Measurements from ENCODE around the gene CFAP53. TPM values are rescaled to one million over a fixed set of nuclear protein-coding genes. Genes with fewer than 3 reads are reported as not detected.
"Not testable (repeated sequence)": the region's sequence is repeated elsewhere in the genome, so short reads cannot be mapped to it uniquely, and the experiment has no call there.

The CFAP53 gene
- polyA plus RNA-seq, 1 of the 3 experiments (the other 2 are of a cell fraction) = 1.6 TPM

DNA sequence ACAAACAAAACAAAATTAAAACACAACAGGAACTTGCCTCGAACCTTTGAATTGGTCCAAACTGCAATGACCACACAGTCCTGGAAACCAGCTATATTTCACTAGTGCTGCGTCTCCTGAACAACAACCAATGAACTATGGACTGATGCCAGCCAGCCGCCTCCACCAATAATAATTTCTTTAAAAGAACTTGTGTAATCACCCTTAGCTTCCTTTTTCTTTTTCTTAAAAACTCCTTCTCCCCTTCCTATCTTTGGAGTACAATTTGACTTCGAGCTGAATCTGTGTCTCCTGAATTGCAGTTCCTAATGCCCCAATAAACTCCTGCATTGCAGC lies 22.8 kb upstream of the CFAP53 start:
- peak overlapping the region; percentile 58; the same call in 1 of the 2 replicates for H2AFZ ChIP-seq (ENCODE audit: low read depth)
- H3F3A ChIP-seq (replicated peaks; ENCODE audit: insufficient read depth) = no peaks in the 10 kb centered on the region
- H3K9ac ChIP-seq = no peak overlapping the region
- no peak overlapping the region for H3K4me2 ChIP-seq
- POLR2A ChIA-PET = no interaction called here
- no peaks in the 10 kb centered on the region for H3K9me3 ChIP-seq
- H3K4me1 ChIP-seq (ENCODE audit: control insufficient read depth in 1 of 2, insufficient read depth in 2 of 2, low read depth in 1 of 2, low read length in 1 of 2) = peaks cover 0 to 9% of the 10 kb centered on the region in 2 experiments; a peak in 1 of 4 replicates
- no peak overlapping the region for H3K4me3 ChIP-seq (ENCODE audit: low read depth in 2 of 2, low read length in 1 of 2)
- no peak for DNase-seq
- peaks cover 18% of the 10 kb centered on the region; the same call in 1 of the 2 replicates for H3K79me2 ChIP-seq (ENCODE audit: insufficient read depth)
- no peak for TF ChIP-seq RFX5 (IDR thresholded peaks at IDR 0.05; ENCODE audit: low read length)
- TF ChIP-seq CHD2 (IDR thresholded peaks at IDR 0.05; ENCODE audit: low read length, partially characterized antibody) = no peak
- no peaks in the 10 kb centered on the region for H3K9me2 ChIP-seq
- CTCF ChIA-PET = interaction anchor here (0.7 to 2.0 kb wide), 2 partner anchors 68 to 802 kb away, joined by 3 to 9 read pairs; partner anchors contain the start of gene C18orf32
- no peaks in the 10 kb centered on the region for H4K20me1 ChIP-seq (ENCODE audit: insufficient read depth)
- peaks cover 0 to 20% of the 10 kb centered on the region in 2 experiments for H3K36me3 ChIP-seq (replicated peaks in 1 of 2; ENCODE audit: control insufficient read depth in 1 of 2, insufficient read depth in 2 of 2, low read length in 1 of 2)
- 90% methylated on average over 4 of the region's 4 CpGs for WGBS (ENCODE audit: low lambda C conversion rate)
- no peaks in the 10 kb centered on the region for H3K27me3 ChIP-seq (ENCODE audit: insufficient read depth)
- H3K27ac ChIP-seq (ENCODE audit: low read depth in 2 of 2, low read length in 1 of 2) = no peak overlapping the region

DNA sequence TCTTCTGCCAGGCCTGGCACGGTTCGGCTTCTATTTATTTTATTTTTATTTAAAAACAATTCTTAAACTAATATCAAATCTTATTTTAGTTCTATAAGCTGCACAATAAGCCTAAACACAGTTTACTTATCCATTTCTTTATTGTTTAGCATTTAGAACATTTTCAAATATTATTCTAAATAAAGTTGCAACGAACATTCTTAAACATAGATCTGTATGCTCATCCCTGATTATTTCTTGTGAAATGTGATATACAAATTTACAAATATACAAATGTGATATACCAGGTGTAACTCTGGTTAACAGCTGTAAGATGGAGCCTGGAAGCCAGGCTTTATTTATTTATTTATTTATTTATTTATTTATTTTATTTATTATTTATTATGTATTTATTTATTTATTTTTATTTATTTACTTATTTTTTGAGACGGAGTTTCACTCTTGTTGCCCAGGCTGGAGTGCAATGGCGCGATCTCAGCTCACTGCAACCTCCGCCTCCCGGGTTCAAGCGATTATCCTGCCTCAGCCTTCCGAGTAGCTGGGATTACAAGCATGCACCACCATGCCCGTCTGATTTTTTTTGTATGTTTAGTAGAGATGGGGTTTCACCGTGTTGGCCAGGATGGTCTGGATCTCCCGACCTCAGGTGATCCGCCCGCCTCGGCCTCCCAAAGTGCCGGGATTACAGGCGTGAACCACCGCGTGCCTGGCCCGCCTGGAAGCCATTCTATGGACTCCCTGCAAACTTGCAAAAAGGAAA lies 22.2 kb upstream of the CFAP53 start:
- H3K4me1 ChIP-seq (ENCODE audit: control insufficient read depth in 1 of 2, insufficient read depth in 2 of 2, low read depth in 1 of 2, low read length in 1 of 2); DNase-seq; H3K27me3 ChIP-seq (ENCODE audit: insufficient read depth); H3K9ac ChIP-seq; H3K9me3 ChIP-seq; POLR2A ChIA-PET; H3F3A ChIP-seq (replicated peaks; ENCODE audit: insufficient read depth); H4K20me1 ChIP-seq (ENCODE audit: insufficient read depth); H3K9me2 ChIP-seq: not testable (repeated sequence)
- H3K79me2 ChIP-seq (ENCODE audit: insufficient read depth) = peaks cover 18% of the 10 kb centered on the region; the same call in 1 of the 2 replicates
- peak overlapping the region; percentile 30 to 84; a peak in 2 of 4 replicates for H3K27ac ChIP-seq (ENCODE audit: low read depth in 2 of 2, low read length in 1 of 2)
- CTCF ChIA-PET = interaction anchor here (0.7 to 2.0 kb wide), 2 partner anchors 69 to 802 kb away, joined by 3 to 9 read pairs; partner anchors contain the start of gene C18orf32
- H3K36me3 ChIP-seq (replicated peaks in 1 of 2; ENCODE audit: control insufficient read depth in 1 of 2, insufficient read depth in 2 of 2, low read length in 1 of 2) = peaks cover 0 to 25% of the 10 kb centered on the region in 2 experiments
- 75% methylated on average over 21 of the region's 21 CpGs for WGBS (ENCODE audit: low lambda C conversion rate)
- peak overlapping the region; percentile 76 for H3K4me2 ChIP-seq
- peak overlapping the region; percentile 73 to 95 for H3K4me3 ChIP-seq (ENCODE audit: low read depth in 2 of 2, low read length in 1 of 2)
- peak overlapping the region; percentile 95 for H2AFZ ChIP-seq (ENCODE audit: low read depth)

DNA sequence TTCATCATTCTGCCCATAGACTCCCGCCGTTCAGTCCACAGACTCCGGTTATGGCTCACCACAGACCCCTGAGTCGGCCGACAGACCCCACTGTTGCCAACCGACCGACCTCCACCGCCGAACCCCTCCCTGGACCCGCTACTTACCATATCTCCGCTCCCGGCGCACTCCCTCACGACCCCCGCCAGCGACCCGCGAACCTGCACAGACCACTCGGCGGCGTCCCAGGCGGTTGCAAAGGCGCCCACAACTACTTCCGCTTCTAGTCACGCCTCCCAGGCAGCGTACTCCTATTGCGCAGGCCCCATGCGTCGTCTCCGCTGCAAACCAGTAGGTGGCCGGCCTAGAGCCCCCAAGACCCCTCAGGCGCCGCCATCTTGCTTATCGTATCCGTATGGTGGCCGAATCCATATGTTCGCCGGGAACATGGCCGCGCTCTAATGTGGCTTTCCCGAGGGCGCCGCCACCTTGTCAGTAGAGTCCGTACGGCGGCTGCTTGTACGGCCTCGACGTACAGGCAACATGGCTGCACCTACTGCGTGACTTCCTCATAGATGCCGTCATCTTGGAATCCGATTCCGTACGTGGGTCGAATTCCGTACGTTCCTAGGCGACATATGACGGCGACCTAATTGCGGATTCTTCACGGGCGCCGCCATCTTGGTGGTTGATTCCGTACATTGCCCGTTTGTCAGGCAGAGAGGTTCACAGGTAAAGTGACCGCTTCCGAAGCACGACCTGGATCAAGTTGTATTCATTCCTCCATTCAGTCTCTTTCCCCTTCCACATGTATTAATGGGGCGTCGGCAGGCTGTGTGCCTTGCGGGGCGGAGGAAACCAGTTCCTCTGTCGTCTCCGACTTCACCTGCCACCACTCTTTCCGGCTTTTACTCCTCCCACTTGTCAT lies 21.4 kb upstream of the CFAP53 start, which contains the start of gene CXXC1:
Gene CXXC1, minus strand, starts transcription at position 252 of the 907 bp plus-strand sequence. Its CDS starts 103 bp downstream, at position 149.
- Histone ChIP-seq H3K79me2 (ENCODE audit: insufficient read depth) (peaks cover 18% of the 10 kb centered on the region; the same call in 1 of the 2 replicates), H3K9ac (peak within 1 kb of the TSS; percentile 69), H4K20me1 (ENCODE audit: insufficient read depth) (no peaks in the 10 kb centered on the region), H3K9me3 (no peaks in the 10 kb centered on the region), H3K4me1 (ENCODE audit: control insufficient read depth in 1 of 2, insufficient read depth in 2 of 2, low read depth in 1 of 2, low read length in 1 of 2) (peaks cover 0 to 9% of the 10 kb centered on the region in 2 experiments; a peak in 1 of 4 replicates), H3K36me3 (replicated peaks in 1 of 2; ENCODE audit: control insufficient read depth in 1 of 2, insufficient read depth in 2 of 2, low read length in 1 of 2) (peaks cover 5 to 33% of the 10 kb centered on the region in 2 experiments), H3K4me2 (peak within 1 kb of the TSS; percentile 87), H3F3A (replicated peaks; ENCODE audit: insufficient read depth) (no peaks in the 10 kb centered on the region), H3K27ac (ENCODE audit: low read depth in 2 of 2, low read length in 1 of 2) (peak within 1 kb of the TSS; percentile 57 to 84; a peak in 3 of 4 replicates), H3K27me3 (ENCODE audit: insufficient read depth) (no peaks in the 10 kb centered on the region), H3K9me2 (no peaks in the 10 kb centered on the region), H2AFZ (ENCODE audit: low read depth) (peak within 1 kb of the TSS; percentile 95), H3K4me3 (ENCODE audit: low read depth in 2 of 2, low read length in 1 of 2) (peak within 1 kb of the TSS; percentile 95 to 97)
- ChIA-PET CTCF (interaction anchor here (2.0 kb wide), 1 partner anchor 69 kb away, joined by 9 read pairs; no protein-coding TSS in a partner anchor), POLR2A (no interaction called here)
- DNase-seq = peak; percentile 93
- 1% methylated on average over 32 of the region's 76 CpGs for WGBS (ENCODE audit: low lambda C conversion rate)
- TF ChIP-seq NFIC (IDR thresholded peaks at IDR 0.05; ENCODE audit: borderline replicate concordance) = no peak
- peak; percentile 79 for TF ChIP-seq ELF1 (IDR thresholded peaks at IDR 0.05)
- TF ChIP-seq, protein P1, sequence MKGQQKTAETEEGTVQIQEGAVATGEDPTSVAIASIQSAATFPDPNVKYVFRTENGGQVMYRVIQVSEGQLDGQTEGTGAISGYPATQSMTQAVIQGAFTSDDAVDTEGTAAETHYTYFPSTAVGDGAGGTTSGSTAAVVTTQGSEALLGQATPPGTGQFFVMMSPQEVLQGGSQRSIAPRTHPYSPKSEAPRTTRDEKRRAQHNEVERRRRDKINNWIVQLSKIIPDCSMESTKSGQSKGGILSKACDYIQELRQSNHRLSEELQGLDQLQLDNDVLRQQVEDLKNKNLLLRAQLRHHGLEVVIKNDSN (IDR thresholded peaks at IDR 0.05; ENCODE audit: borderline replicate concordance, low read depth) = no peak
- TF ChIP-seq NRF1 (IDR thresholded peaks at IDR 0.05; ENCODE audit: low read depth, low read length) = peak; percentile 85
- TF ChIP-seq RFX5 (IDR thresholded peaks at IDR 0.05; ENCODE audit: low read length) = peak; percentile 35; the same call in 1 of the 2 replicates
- peak; percentile 35; the same call in 1 of the 2 replicates for TF ChIP-seq TCF12 (IDR thresholded peaks at IDR 0.05)
- no peak for TF ChIP-seq FOXM1 (IDR thresholded peaks at IDR 0.05; ENCODE audit: low read depth)
- peak; percentile 10; the same call in 1 of the 2 replicates for TF ChIP-seq RAD21 (IDR thresholded peaks at IDR 0.05; ENCODE audit: low read length)
- TF ChIP-seq MXI1 (IDR thresholded peaks at IDR 0.05; ENCODE audit: low read depth, low read length) = peak; percentile 82
- TF ChIP-seq, protein P2, sequence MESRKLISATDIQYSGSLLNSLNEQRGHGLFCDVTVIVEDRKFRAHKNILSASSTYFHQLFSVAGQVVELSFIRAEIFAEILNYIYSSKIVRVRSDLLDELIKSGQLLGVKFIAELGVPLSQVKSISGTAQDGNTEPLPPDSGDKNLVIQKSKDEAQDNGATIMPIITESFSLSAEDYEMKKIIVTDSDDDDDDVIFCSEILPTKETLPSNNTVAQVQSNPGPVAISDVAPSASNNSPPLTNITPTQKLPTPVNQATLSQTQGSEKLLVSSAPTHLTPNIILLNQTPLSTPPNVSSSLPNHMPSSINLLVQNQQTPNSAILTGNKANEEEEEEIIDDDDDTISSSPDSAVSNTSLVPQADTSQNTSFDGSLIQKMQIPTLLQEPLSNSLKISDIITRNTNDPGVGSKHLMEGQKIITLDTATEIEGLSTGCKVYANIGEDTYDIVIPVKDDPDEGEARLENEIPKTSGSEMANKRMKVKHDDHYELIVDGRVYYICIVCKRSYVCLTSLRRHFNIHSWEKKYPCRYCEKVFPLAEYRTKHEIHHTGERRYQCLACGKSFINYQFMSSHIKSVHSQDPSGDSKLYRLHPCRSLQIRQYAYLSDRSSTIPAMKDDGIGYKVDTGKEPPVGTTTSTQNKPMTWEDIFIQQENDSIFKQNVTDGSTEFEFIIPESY (IDR thresholded peaks at IDR 0.05; ENCODE audit: borderline replicate concordance, low read depth) = no peak
- TF ChIP-seq, protein P3, sequence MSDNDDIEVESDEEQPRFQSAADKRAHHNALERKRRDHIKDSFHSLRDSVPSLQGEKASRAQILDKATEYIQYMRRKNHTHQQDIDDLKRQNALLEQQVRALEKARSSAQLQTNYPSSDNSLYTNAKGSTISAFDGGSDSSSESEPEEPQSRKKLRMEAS (IDR thresholded peaks at IDR 0.05; ENCODE audit: low read depth) = peak; percentile 38
